Mesendoderm (in vitro differentiated cells): ENCODE data around the gene EBF3.

ENCODE experiments used
- DNase-seq: peaks from one replicate; pipeline ENCODE4 v3.0.0; 2013
- H2AK5ac ChIP-seq: 2 replicates; pipeline ENCODE4 v1.6.1; 2013; ENCODE audit warnings: low read length, inconsistent platforms
- H2BK120ac ChIP-seq: 2 replicates; pipeline ENCODE4 v1.6.1; 2013; ENCODE audit warnings: low read depth, mild to moderate bottlenecking, low read length, moderate library complexity, mixed read lengths
- H2BK15ac ChIP-seq: replicated peaks from 2 replicates; pipeline ENCODE4 v1.6.1; 2013; ENCODE audit warnings: low read depth, mild to moderate bottlenecking, moderate library complexity
- H2BK5ac ChIP-seq: 2 replicates; pipeline ENCODE4 v1.6.1; 2013; ENCODE audit warnings: low read length, inconsistent platforms
- H3K18ac ChIP-seq: 2 replicates; pipeline ENCODE4 v1.6.1; 2013; ENCODE audit warnings: mild to moderate bottlenecking, low read length, mixed read lengths
- H3K23ac ChIP-seq: one replicate; pipeline ENCODE4 v1.6.1; 2013; ENCODE audit warnings: low read length
- H3K27ac ChIP-seq: 2 replicates; pipeline ENCODE4 v1.5.1; 2013; ENCODE audit warnings: low read depth, mild to moderate bottlenecking, inconsistent platforms, low read length, moderate library complexity
- H3K27me3 ChIP-seq: 2 replicates; pipeline ENCODE4 v1.6.1; 2013; ENCODE audit warnings: low read length, control low read depth, mild to moderate bottlenecking, inconsistent platforms; ENCODE audit not compliant: insufficient read depth, poor library complexity
- H3K36me3 ChIP-seq: 2 replicates; pipeline ENCODE4 v1.6.1; 2013; ENCODE audit warnings: low read length, inconsistent platforms; ENCODE audit not compliant: control insufficient read depth, insufficient read depth
- H3K4ac ChIP-seq: one replicate; pipeline ENCODE4 v1.6.1; 2013; ENCODE audit warnings: low read depth, mild to moderate bottlenecking, low read length, moderate library complexity
- H3K4me1 ChIP-seq: 2 replicates; pipeline ENCODE4 v1.6.1; 2013; ENCODE audit warnings: low read depth, low read length, inconsistent platforms; ENCODE audit not compliant: control insufficient read depth
- H3K4me2 ChIP-seq: 2 replicates; pipeline ENCODE4 v1.6.1; 2013; ENCODE audit warnings: low read length
- H3K4me3 ChIP-seq: 2 replicates; pipeline ENCODE4 v1.5.1; 2013; ENCODE audit warnings: mild to moderate bottlenecking, low read length
- H3K56ac ChIP-seq: one replicate; pipeline ENCODE4 v1.6.1; 2013; ENCODE audit warnings: low read length
- H3K79me1 ChIP-seq: 2 replicates; pipeline ENCODE4 v1.6.1; 2013; ENCODE audit warnings: low read length, inconsistent platforms
- H3K79me2 ChIP-seq: 2 replicates; pipeline ENCODE4 v1.6.1; 2013; ENCODE audit warnings: mild to moderate bottlenecking, low read length; ENCODE audit not compliant: control insufficient read depth, insufficient read depth
- H3K9ac ChIP-seq: 2 replicates; pipeline ENCODE4 v1.6.1; 2013; ENCODE audit warnings: low read length, inconsistent platforms
- H4K5ac ChIP-seq: one replicate; pipeline ENCODE4 v1.6.1; 2013; ENCODE audit warnings: low read length
- H4K8ac ChIP-seq: one replicate; pipeline ENCODE4 v1.6.1; 2013; ENCODE audit warnings: low read depth, mild to moderate bottlenecking, control low read depth, low read length, moderate library complexity
- WGBS: extraction: QIAGEN DNeasy Blood & Tissue Kit; methylation state at CpG from one replicate; pipeline ENCODE4 v1.1.7; 2013; ENCODE audit warnings: low lambda C conversion rate, missing lambda C conversion rate; ENCODE audit not compliant: insufficient coverage; ENCODE audit errors: extremely low coverage; 5-methylcytosine and 5-hydroxymethylcytosine counted together

EBF3 gene

GRCh38 chr10:129992356-129992755 is 28.3 kb upstream of the EBF3 start:
- no peak overlapping the region for H3K4me3 ChIP-seq

GRCh38 chr10:129982825-129983224 is 18.8 kb upstream of the EBF3 start:
- Histone ChIP-seq H3K36me3 (no peaks in the 10 kb centered on the region), H3K27me3 (no peaks in the 10 kb centered on the region), H2AK5ac (no peak overlapping the region), H3K79me2 (no peaks in the 10 kb centered on the region), H3K79me1 (no peaks in the 10 kb centered on the region), H2BK5ac (no peak overlapping the region), H3K4me3 (no peak overlapping the region), H4K8ac (no peak overlapping the region), H3K18ac (no peak overlapping the region), H3K9ac (no peak overlapping the region), H3K56ac (no peak overlapping the region), H3K4me1 (no peaks in the 10 kb centered on the region), H2BK120ac (no peak overlapping the region), H2BK15ac (no peak overlapping the region), H3K27ac (no peak overlapping the region), H3K4ac (no peak overlapping the region), H3K23ac (no peak overlapping the region), H3K4me2 (no peak overlapping the region), H4K5ac (no peak overlapping the region)
- DNase-seq: no peak

More at GRCh38 chr10:129992356-129992755, 28.3 kb upstream of the EBF3 start:
- H3K4me2 ChIP-seq: no peak overlapping the region
- H2BK5ac ChIP-seq: no peak overlapping the region
- no CpG with 5 or more reads among the region's 3 CpGs for whole genome bisulfite sequencing
- H3K56ac ChIP-seq: no peak overlapping the region
- no peak overlapping the region for H2AK5ac ChIP-seq
- H3K27me3 ChIP-seq: no peaks in the 10 kb centered on the region
- no peak overlapping the region for H3K9ac ChIP-seq
- H3K18ac ChIP-seq: no peak overlapping the region
- no peak overlapping the region for H3K27ac ChIP-seq
- no peaks in the 10 kb centered on the region for H3K36me3 ChIP-seq
- H4K8ac ChIP-seq: no peak overlapping the region
- no peak overlapping the region for H2BK15ac ChIP-seq
- DNase-seq: no peak
- no peak overlapping the region for H4K5ac ChIP-seq
- no peaks in the 10 kb centered on the region for H3K4me1 ChIP-seq
- no peaks in the 10 kb centered on the region for H3K79me2 ChIP-seq
- no peak overlapping the region for H3K4ac ChIP-seq
- no peaks in the 10 kb centered on the region for H3K79me1 ChIP-seq
- H2BK120ac ChIP-seq: no peak overlapping the region
- H3K23ac ChIP-seq: no peak overlapping the region

GRCh38 chr10:129978980-129979379 is 14.9 kb upstream of the EBF3 start:
- H3K79me1 ChIP-seq: no peaks in the 10 kb centered on the region
- no peak overlapping the region for H4K5ac ChIP-seq
- no peaks in the 10 kb centered on the region for H3K79me2 ChIP-seq
- WGBS: no CpG with 5 or more reads among the region's 6 CpGs
- no peak overlapping the region for H2AK5ac ChIP-seq
- no peak overlapping the region for H3K4ac ChIP-seq
- no peak overlapping the region for H3K27ac ChIP-seq
- no peak overlapping the region for H3K23ac ChIP-seq
- H3K27me3 ChIP-seq: no peaks in the 10 kb centered on the region
- H4K8ac ChIP-seq: no peak overlapping the region
- H2BK15ac ChIP-seq: no peak overlapping the region
- H3K4me3 ChIP-seq: no peak overlapping the region
- H2BK5ac ChIP-seq: no peak overlapping the region
- no peak overlapping the region for H3K9ac ChIP-seq
- no peak overlapping the region for H3K4me2 ChIP-seq
- DNase-seq: no peak
- peaks cover 6% of the 10 kb centered on the region for H3K4me1 ChIP-seq
- H2BK120ac ChIP-seq: no peak overlapping the region
- no peaks in the 10 kb centered on the region for H3K36me3 ChIP-seq
- H3K56ac ChIP-seq: no peak overlapping the region
- no peak overlapping the region for H3K18ac ChIP-seq

GRCh38 chr10:129978322-129978721 is 14.2 kb upstream of the EBF3 start:
- Histone ChIP-seq H3K56ac (no peak overlapping the region), H3K36me3 (no peaks in the 10 kb centered on the region), H3K4me1 (peaks cover 6% of the 10 kb centered on the region), H4K5ac (no peak overlapping the region), H3K23ac (no peak overlapping the region), H3K79me1 (no peaks in the 10 kb centered on the region), H3K27ac (no peak overlapping the region), H2AK5ac (no peak overlapping the region), H3K4ac (no peak overlapping the region), H2BK15ac (no peak overlapping the region), H3K27me3 (peaks cover 5% of the 10 kb centered on the region), H2BK120ac (no peak overlapping the region), H3K4me3 (no peak overlapping the region), H3K9ac (no peak overlapping the region), H3K18ac (no peak overlapping the region), H3K79me2 (no peaks in the 10 kb centered on the region), H4K8ac (no peak overlapping the region), H3K4me2 (no peak overlapping the region), H2BK5ac (no peak overlapping the region)
- DNase-seq: no peak
- no CpG with 5 or more reads among the region's 1 CpG for WGBS

- H4K8ac ChIP-seq: no peak overlapping the region
- no peak overlapping the region for H3K4me2 ChIP-seq
- no peaks in the 10 kb centered on the region for H3K36me3 ChIP-seq
- H3K9ac ChIP-seq: no peak overlapping the region
- H3K23ac ChIP-seq: no peak overlapping the region
- no peak overlapping the region for H3K18ac ChIP-seq
- no peak overlapping the region for H3K27ac ChIP-seq
- no peak overlapping the region for H3K4me3 ChIP-seq
- no peak overlapping the region for H2BK15ac ChIP-seq
- H2BK5ac ChIP-seq: no peak overlapping the region
- no peak overlapping the region for H3K56ac ChIP-seq
- no peak for DNase-seq
- no peak overlapping the region for H3K4ac ChIP-seq
- H3K27me3 ChIP-seq: peaks cover 10% of the 10 kb centered on the region
- H2BK120ac ChIP-seq: no peak overlapping the region
- H2AK5ac ChIP-seq: no peak overlapping the region
- H3K79me1 ChIP-seq: no peaks in the 10 kb centered on the region
- no peak overlapping the region for H4K5ac ChIP-seq
- no CpG with 5 or more reads among the region's 10 CpGs for WGBS
- peaks cover 6% of the 10 kb centered on the region for H3K4me1 ChIP-seq
- no peaks in the 10 kb centered on the region for H3K79me2 ChIP-seq
Observed at GRCh38 chr10:129977794-129978193, 13.7 kb upstream of the EBF3 start.

- Histone ChIP-seq H3K79me2 (no peaks in the 10 kb centered on the region), H3K9ac (no peak overlapping the region), H2BK5ac (no peak overlapping the region), H3K27ac (no peak overlapping the region), H3K36me3 (no peaks in the 10 kb centered on the region), H3K4me3 (no peak overlapping the region), H4K5ac (no peak overlapping the region), H3K4me2 (no peak overlapping the region), H3K4ac (no peak overlapping the region), H2BK120ac (no peak overlapping the region), H3K23ac (no peak overlapping the region), H2AK5ac (no peak overlapping the region), H3K56ac (no peak overlapping the region), H3K79me1 (no peaks in the 10 kb centered on the region), H4K8ac (no peak overlapping the region), H3K4me1 (peaks cover 6% of the 10 kb centered on the region), H2BK15ac (no peak overlapping the region), H3K18ac (no peak overlapping the region), H3K27me3 (peaks cover 43% of the 10 kb centered on the region)
- DNase-seq: no peak
- no CpG with 5 or more reads among the region's 8 CpGs for WGBS
Observed at GRCh38 chr10:129973674-129974059, 9.6 kb upstream of the EBF3 start.
